GM12892 (cell line): Measurements from ENCODE around the gene NFILZ.

Experiments used
- DNase-seq: peaks from one replicate; pipeline ENCODE4 v3.0.0; 2011; ENCODE audit not compliant: insufficient read length
- FAIRE-seq: peaks from 2 replicates; lab custom pipeline; 2011; peaks lifted over from hg19 to GRCh38; lab: Jason Lieb, UNC
- POLR2A ChIP-seq: IDR thresholded peaks from 2 replicates; pipeline ENCODE4 v1.6.1; 2011; ENCODE audit warnings: low read depth, low read length, control low read depth
- POLR2AphosphoS5 ChIP-seq: IDR thresholded peaks from 2 replicates; pipeline ENCODE4 v1.6.1; 2011; ENCODE audit warnings: low read depth, low read length, control low read depth
- TAF1 ChIP-seq: IDR thresholded peaks from 2 replicates; pipeline ENCODE4 v1.6.1; 2011; ENCODE audit warnings: low read depth, mild to moderate bottlenecking, control low read depth, low read length, borderline replicate concordance

The NFILZ gene

GRCh38 chr19:8655340-8655709, 24.9 kb downstream of the NFILZ start:
- TF ChIP-seq POLR2AphosphoS5 (no peak), TAF1 (no peak), POLR2A (no peak)
- DNase-seq (no peak), FAIRE-seq (no peak)

GRCh38 chr19:8657869-8658268, 27.4 kb downstream of the NFILZ start:
- FAIRE-seq (no peak), DNase-seq (no peak)
- TF ChIP-seq TAF1 (no peak), POLR2A (no peak), POLR2AphosphoS5 (no peak)

GRCh38 chr19:8659905-8660304, 29.5 kb downstream of the NFILZ start:
- no peak for TF ChIP-seq TAF1
- TF ChIP-seq POLR2AphosphoS5, result no peak
- no peak for TF ChIP-seq POLR2A
- no peak for DNase-seq
- FAIRE-seq, result no peak

GRCh38 chr19:8662263-8662662, 31.8 kb downstream of the NFILZ start:
- DNase-seq, result no peak
- TF ChIP-seq POLR2AphosphoS5, result no peak
- no peak for TF ChIP-seq TAF1
- no peak for TF ChIP-seq POLR2A
- no peak for FAIRE-seq

- no peak for TF ChIP-seq POLR2A
- TF ChIP-seq TAF1, result no peak
- no peak for TF ChIP-seq POLR2AphosphoS5
- no peak for FAIRE-seq
- no peak for DNase-seq
Measured at GRCh38 chr19:8663920-8664670, 33.7 kb downstream of the NFILZ start.

- TF ChIP-seq TAF1, result no peak
- no peak for TF ChIP-seq POLR2A
- TF ChIP-seq POLR2AphosphoS5, result no peak
- FAIRE-seq (no peak), DNase-seq (no peak)
Measured at GRCh38 chr19:8664671-8665057, 34.2 kb downstream of the NFILZ start.

- no peak for TF ChIP-seq TAF1
- TF ChIP-seq POLR2AphosphoS5, result no peak
- TF ChIP-seq POLR2A, result no peak
- DNase-seq, result no peak
- no peak for FAIRE-seq
Measured at GRCh38 chr19:8665468-8666213, 35.2 kb downstream of the NFILZ start.

GRCh38 chr19:8666814-8667405, 36.5 kb downstream of the NFILZ start:
- TF ChIP-seq POLR2A, result no peak
- no peak for TF ChIP-seq TAF1
- TF ChIP-seq POLR2AphosphoS5, result no peak
- no peak for FAIRE-seq
- DNase-seq, result no peak

- TF ChIP-seq POLR2AphosphoS5 (no peak), POLR2A (no peak), TAF1 (no peak)
- FAIRE-seq, result no peak
Measured at GRCh38 chr19:8673276-8673891, 43.0 kb downstream of the NFILZ start.

GRCh38 chr19:8675066-8675465, 44.6 kb downstream of the NFILZ start:
- FAIRE-seq (no peak), DNase-seq (no peak)
- no peak for TF ChIP-seq POLR2AphosphoS5
- TF ChIP-seq TAF1, result no peak
- no peak for TF ChIP-seq POLR2A

More at GRCh38 chr19:8673276-8673891, 43.0 kb downstream of the NFILZ start:
- no peak for DNase-seq

GRCh38 chr19:8678244-8678807, 47.9 kb downstream of the NFILZ start:
- no peak for TF ChIP-seq POLR2A
- no peak for TF ChIP-seq POLR2AphosphoS5
- no peak for DNase-seq
- FAIRE-seq, result no peak
